Measurements from ENCODE around the gene COTL1.

DNA sequence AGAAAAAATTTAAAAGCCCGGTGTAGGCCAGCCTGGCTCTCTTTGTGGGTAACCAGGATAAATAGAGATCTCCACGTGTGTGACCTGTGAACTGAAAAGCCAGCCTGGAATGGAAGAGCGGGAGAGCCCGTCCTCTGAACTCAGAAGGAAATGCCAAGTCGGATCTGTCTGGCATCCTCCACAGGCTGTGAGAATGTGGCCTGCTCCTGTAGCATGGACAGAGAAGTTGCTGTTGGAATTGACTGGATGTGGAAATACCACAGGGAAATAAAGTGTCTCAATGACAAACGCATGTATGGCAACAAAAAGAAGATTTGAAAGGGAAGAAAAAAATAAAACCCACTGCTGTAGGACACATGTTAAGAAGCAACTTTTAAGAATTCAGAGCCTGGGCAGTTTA lies 37.1 kb upstream of the COTL1 start:
- TF ChIP-seq, protein P1, sequence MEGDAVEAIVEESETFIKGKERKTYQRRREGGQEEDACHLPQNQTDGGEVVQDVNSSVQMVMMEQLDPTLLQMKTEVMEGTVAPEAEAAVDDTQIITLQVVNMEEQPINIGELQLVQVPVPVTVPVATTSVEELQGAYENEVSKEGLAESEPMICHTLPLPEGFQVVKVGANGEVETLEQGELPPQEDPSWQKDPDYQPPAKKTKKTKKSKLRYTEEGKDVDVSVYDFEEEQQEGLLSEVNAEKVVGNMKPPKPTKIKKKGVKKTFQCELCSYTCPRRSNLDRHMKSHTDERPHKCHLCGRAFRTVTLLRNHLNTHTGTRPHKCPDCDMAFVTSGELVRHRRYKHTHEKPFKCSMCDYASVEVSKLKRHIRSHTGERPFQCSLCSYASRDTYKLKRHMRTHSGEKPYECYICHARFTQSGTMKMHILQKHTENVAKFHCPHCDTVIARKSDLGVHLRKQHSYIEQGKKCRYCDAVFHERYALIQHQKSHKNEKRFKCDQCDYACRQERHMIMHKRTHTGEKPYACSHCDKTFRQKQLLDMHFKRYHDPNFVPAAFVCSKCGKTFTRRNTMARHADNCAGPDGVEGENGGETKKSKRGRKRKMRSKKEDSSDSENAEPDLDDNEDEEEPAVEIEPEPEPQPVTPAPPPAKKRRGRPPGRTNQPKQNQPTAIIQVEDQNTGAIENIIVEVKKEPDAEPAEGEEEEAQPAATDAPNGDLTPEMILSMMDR (IDR thresholded peaks at IDR 0.05 in 4 of 5, conservative IDR thresholded peaks at IDR 0.05 in 1 of 5), result no peak
- TF ChIP-seq POLR2A (IDR thresholded peaks at IDR 0.05), result no peak
